CD4-positive, alpha-beta T cell treated with Interleukin-15 for 1 hour (primary cell): ENCODE measurements around the gene TRMT1.

Source experiments
- DNase-seq: peaks from one replicate; pipeline ENCODE4 v3.0.0-alpha.2; 2020

Gene TRMT1

GRCh38 chr19:13069415-13070359, 46.9 kb downstream of the TRMT1 start:
- DNase-seq: no peak

- no peak for DNase-seq
These were observed 48.3 kb downstream of the TRMT1 start for GRCh38 chr19:13068085-13068846.

DNA sequence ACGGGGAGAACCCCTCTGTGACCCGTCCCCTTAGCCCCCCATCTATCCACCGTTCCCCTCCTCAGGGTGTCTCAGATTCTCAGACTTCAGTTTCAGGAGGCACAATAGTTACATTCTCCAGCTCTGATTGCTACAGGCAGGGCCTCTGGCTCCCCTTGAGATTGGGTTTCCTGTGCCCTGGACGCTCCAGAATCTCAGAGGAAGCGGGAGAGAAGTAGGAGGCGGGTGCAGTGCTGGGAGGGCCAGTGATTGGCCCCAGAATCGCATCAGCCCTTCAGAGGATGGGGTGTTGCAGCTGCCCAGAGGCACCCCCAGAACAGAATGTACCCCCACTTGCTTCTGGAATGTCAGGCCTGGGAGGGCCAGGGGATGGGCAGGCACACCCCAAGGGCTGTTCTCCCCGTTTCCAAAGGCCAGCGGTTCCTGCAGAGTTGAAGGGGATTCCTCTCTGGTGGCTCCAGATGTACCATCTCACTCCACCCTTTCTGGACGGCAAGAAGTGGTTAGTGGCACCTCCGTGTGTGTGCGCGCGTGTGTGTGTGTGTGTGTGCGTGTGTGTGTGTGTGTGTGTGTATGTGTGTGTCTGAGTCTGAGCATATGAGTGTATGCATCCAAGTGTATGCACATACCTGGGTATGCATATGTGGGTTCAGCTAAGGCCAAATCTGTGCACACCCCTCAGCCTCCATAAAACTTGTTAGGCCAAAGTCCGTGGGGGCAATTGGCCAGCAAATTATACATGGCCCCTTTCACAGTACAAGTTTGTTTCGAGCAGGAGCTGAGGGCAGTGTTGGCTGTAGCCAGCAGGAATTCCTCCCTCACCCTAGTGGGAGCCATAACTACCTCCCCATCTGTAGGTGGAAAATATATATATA, 49.4 kb downstream of the TRMT1 start:
- no peak for DNase-seq

DNA sequence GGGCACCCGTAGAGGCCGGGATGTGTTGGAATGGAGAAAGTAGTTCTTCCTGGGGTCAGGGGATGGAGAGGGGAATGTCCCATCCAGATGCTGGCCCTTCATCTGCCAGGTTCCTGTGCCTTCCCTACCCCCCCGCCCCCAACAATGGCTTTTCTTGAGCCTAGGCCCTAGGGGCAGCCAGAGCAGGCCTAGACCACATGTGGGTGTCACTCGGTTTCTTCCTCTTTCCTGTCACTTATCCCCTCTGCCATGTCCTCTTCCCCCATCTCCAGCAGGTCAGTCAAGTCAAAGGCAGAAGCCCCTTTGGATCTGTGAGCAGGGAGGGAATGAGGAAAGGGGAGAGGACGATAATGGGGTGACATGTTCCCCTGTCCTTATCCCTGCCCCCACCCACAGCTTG, 50.3 kb downstream of the TRMT1 start:
- DNase-seq: no peak

GRCh38 chr19:13064092-13064489, 52.4 kb downstream of the TRMT1 start:
- DNase-seq: no peak

DNA sequence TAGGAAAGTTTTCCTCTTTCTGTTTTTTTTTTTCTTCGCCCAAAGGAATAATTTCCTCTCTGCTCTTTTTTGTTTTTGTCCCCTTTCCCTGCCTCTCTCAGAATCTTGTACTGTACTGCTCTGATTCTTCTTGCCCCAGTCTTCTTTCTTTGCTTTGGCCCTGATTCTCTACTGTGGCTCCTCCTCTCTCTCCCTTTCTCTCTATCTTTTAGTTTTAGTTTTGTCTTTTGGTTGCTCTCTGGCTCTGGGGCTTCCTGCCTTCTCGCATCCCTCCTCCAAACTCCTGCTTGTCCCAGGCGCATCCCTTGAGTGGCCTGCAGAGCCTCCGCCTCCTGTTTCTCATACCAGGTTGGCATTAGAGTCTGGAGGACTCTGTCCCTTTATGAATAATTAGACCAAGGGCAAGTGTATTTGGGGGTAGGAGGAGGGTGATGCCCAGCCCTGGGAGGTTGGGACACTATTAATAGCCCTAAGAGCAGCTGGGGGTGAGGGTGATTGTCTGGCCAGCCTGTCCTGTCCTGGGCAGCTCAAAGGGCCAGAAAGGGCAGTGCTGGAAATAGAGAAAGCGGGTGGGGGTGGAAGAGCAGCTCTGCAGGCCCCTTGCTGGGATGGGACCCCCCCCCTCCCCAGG, 53.0 kb downstream of the TRMT1 start:
- DNase-seq: no peak

GRCh38 chr19:13062317-13062716, 54.2 kb downstream of the TRMT1 start:
- no peak for DNase-seq

DNA sequence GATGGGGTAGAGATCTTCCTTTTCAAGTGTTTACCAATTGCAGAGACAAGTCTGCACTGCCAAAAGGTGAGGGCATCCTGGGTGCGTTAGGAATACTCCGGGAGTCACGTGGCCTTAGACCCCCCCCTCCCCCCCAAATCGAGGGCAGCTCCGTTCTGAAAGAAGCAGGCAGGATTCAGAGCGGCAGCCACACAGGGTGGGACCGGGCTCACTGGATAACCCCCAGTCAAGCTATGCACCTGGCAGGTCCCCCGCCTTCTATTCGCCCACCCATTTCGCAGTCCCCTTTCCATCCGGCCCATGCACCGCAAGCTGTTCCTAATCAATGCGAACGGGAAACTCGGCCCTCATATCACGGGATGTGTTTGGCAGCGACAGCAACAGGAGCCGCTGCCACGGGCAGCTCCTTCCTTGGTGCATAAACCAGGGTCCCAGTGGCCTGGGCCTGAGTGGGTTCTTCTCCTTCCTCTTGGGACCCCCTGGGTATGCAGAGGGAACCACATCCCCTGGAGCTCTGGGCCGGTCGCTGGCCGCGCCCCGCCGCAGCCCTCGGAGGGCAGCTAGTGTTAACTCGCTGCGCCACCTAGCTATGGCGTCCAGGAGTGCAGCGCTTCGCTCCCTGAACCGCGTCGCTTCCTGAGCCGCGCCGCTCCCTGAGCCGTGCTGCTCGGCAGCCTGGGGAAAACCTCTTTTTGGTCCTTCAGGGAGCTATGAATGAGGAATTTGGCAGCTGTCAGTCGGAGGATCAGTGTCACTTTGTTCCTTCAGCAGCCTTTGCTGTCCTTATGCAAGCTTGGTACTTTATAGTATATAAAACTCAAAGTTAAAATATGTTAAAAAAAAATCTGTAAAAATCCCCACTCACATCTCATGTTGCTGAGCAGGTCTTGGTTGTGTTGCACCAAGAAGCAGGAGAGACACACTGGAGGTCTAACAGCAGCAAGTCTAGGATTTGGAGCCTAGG, 55.3 kb downstream of the TRMT1 start:
- peak; percentile 70 for DNase-seq

DNA sequence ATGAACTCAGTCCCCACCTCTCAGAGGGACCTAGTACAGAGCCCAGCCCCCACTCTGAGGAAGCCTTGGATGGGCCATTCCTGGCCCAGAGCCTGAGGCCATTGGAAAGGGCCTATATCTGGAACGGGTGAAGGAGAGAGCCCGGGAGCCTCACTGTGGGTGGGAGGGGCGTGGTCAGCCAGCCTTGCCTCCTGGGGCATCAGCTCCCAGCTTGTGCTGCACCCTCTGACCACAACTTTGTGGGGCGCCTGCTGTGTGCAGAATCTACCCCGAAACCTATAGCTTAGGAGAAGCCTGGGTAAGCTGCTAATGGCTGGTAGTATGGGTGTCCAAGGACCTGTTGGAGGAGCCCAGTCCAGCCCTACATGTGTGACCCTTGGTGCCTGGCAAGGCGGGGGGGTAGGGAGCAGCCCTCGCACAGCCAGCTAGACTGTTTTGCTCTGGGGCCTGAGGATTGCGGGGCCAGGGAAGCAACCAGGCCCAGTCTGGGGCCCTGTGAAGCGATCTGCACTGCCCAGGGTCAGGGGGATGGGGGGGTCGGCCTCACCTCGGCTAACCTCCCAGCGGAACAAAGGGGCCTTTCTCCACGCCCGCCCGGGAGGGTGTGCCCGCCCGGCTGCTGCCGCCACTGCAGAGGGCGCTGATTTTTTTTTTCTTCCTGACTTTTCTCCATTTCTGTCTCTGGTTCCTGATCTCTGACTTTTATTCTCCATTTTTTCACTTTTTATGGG, 56.1 kb downstream of the TRMT1 start:
- DNase-seq: no peak

- DNase-seq: no peak
These were observed 57.4 kb downstream of the TRMT1 start for GRCh38 chr19:13058951-13059660.

DNA sequence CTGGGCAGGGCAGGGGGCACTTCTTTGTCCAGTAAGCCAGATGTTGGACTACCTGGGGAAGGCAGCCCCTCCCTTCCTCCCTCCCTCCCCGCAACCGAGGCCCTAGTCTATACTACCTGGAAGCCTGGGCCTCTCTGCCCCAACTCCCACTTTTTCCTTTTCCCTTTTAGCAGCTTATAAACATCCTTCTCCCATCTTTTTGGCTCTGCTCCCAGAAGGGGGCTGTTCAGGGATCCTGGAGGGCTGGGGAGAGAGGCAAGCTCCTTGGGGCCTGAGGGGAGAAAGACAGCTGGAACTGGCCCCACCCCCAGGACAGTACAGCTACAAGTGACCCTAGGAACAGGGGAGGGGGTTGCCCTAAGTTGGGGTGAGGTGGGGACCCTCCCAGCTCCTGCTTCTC, 58.8 kb downstream of the TRMT1 start:
- no peak for DNase-seq

GRCh38 chr19:13057147-13057572, 59.4 kb downstream of the TRMT1 start:
- DNase-seq: no peak

DNA sequence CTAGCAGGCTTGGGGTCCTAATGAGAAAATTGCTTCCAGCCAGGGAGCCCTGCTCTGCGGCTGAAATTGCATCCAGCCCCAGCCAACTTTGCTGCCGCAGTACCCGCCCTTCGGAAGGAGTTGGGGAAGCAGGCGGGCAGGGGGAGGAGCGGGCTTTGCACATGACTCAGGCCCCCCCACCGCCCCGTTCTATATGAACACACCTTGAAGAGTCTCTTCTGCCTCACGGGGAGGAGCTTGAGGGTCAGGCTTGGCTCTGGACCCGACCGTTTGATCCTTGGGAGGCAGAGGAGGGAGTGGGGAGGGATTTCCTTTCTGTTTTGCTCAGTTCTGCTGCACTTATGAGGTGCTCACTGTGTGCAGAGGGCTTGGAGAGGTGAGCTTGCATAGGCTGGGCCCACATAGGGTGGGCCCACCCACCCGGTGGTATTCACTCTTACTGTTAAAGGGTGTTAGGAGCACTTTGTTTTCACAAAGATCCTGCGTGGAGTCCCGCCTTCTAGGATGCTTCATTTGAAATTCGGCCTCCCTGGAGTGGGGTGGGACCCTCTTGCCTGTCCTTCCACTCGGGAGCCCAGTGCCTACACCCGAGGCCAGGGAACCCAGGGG, 60.4 kb downstream of the TRMT1 start:
- no peak for DNase-seq

GRCh38 chr19:13055213-13056051, 61.1 kb downstream of the TRMT1 start:
- no peak for DNase-seq
